ENCODE results near the gene IL6ST. TPM values are rescaled to one million over a fixed set of nuclear protein-coding genes. Genes with fewer than 3 reads are reported as not detected.

The IL6ST gene
- total and polyA plus RNA-seq, 10 of the 15 experiments (the other 5 are each of a cell fraction or from before 2014, with no cell fraction given) = 1.5 to 139 (median 13.0) TPM

- TF ChIP-seq, protein P1, sequence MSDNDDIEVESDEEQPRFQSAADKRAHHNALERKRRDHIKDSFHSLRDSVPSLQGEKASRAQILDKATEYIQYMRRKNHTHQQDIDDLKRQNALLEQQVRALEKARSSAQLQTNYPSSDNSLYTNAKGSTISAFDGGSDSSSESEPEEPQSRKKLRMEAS (IDR thresholded peaks at IDR 0.05; ENCODE audit: low read depth, low read length) = no peak
- no peak for TF ChIP-seq NFYA (IDR thresholded peaks at IDR 0.05; ENCODE audit: borderline replicate concordance, low read depth, low read length)
Observed at GRCh38 chr5:55935371-55935770, 59.4 kb downstream of the IL6ST start (continued).

GRCh38 chr5:55934720-55935119, 60.0 kb downstream of the IL6ST start:
- WGBS (ENCODE audit: insufficient coverage, insufficient replicate concordance, low lambda C conversion rate, missing lambda C conversion rate) = 82% methylated on average over 2 of the region's 2 CpGs
- intact Hi-C loops (cut with micrococcal nuclease; ENCODE audit: unreplicated experiment) = no loop called here
- no peak for TF ChIP-seq SUZ12 (IDR thresholded peaks at IDR 0.05; ENCODE audit: unreplicated experiment)
- TF ChIP-seq BHLHE40 (IDR thresholded peaks at IDR 0.05; ENCODE audit: borderline replicate concordance in 1 of 2, low read depth in 2 of 2, low read length in 1 of 2) = no peak
- TF ChIP-seq, protein P2, sequence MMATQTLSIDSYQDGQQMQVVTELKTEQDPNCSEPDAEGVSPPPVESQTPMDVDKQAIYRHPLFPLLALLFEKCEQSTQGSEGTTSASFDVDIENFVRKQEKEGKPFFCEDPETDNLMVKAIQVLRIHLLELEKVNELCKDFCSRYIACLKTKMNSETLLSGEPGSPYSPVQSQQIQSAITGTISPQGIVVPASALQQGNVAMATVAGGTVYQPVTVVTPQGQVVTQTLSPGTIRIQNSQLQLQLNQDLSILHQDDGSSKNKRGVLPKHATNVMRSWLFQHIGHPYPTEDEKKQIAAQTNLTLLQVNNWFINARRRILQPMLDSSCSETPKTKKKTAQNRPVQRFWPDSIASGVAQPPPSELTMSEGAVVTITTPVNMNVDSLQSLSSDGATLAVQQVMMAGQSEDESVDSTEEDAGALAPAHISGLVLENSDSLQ (IDR thresholded peaks at IDR 0.05) = no peak
- TF ChIP-seq BMI1 (IDR thresholded peaks at IDR 0.05; ENCODE audit: borderline replicate concordance) = no peak
- TF ChIP-seq MEF2A (IDR thresholded peaks at IDR 0.05; ENCODE audit: insufficient read depth, low read depth, low read length) = no peak
- no peak for TF ChIP-seq CUX1 (IDR thresholded peaks at IDR 0.05; ENCODE audit: insufficient replicate concordance, low read depth, low read length)
- TF ChIP-seq ZBTB33 (IDR thresholded peaks at IDR 0.05) = no peak
- TF ChIP-seq SIN3A (IDR thresholded peaks at IDR 0.05; ENCODE audit: low read depth, low read length) = no peak
- TF ChIP-seq RELA (IDR thresholded peaks at IDR 0.05; ENCODE audit: borderline replicate concordance, partially characterized antibody) = no peak

More at GRCh38 chr5:55934720-55935119, 60.0 kb downstream of the IL6ST start:
- Histone ChIP-seq H3K27me3 (replicated peaks in 1 of 2; ENCODE audit: control insufficient read depth in 2 of 2, insufficient read depth in 2 of 2, low read length in 1 of 2) (no peaks in the 10 kb centered on the region), H3K27ac (ENCODE audit: control insufficient read depth, insufficient read depth) (no peak overlapping the region), H3K36me3 (ENCODE audit: control insufficient read depth in 2 of 2, insufficient read depth in 2 of 2, low read length in 1 of 2) (no peaks in the 10 kb centered on the region), H3K9me3 (replicated peaks; ENCODE audit: control insufficient read depth, insufficient read depth, low read length) (no peaks in the 10 kb centered on the region), H3K79me2 (ENCODE audit: control insufficient read depth, insufficient read depth, low read length) (no peaks in the 10 kb centered on the region), H3K4me1 (ENCODE audit: control insufficient read depth, insufficient read depth, low read length) (no peaks in the 10 kb centered on the region), H3K9ac (ENCODE audit: control insufficient read depth, insufficient read depth, low read length) (no peak overlapping the region), H3K4me3 (no peak overlapping the region), H4K20me1 (ENCODE audit: control insufficient read depth, insufficient read depth) (no peaks in the 10 kb centered on the region), H2AFZ (ENCODE audit: control insufficient read depth, low read depth, low read length) (no peak overlapping the region), H3K4me2 (ENCODE audit: control insufficient read depth, insufficient read depth) (no peak overlapping the region)
- BruUV-seq (replicated peaks) = no TSS peak
- ChIA-PET SMC1A (ENCODE audit: uncharacterized antibody, unreplicated experiment) (interaction anchor here (0.8 to 4.4 kb wide), 17 partner anchors 11 to 903 kb away, joined by 3 to 123 read pairs (median 4); no protein-coding TSS in a partner anchor), POLR2A (interaction anchor here (0.8 kb wide), 1 partner anchor 8 kb away, joined by 3 read pairs; no protein-coding TSS in a partner anchor), RAD21 (ENCODE audit: unreplicated experiment) (interaction anchor here (1.0 to 4.4 kb wide), 9 partner anchors 12 to 335 kb away, joined by 3 to 90 read pairs (median 3); no protein-coding TSS in a partner anchor), CTCF (interaction anchor here (0.8 to 5.5 kb wide), 25 partner anchors 12 to 903 kb away, joined by 3 to 114 read pairs (median 7); partner anchors contain the start of gene IL6ST)
- DNase-seq (ENCODE audit: low read depth, low spot score) (no peak), FAIRE-seq (no peak), ATAC-seq (no peak)
- in situ Hi-C loops (cut with MboI) = loop anchor here (5.0 to 10.0 kb wide), 2 partner anchors 258 to 900 kb away; no protein-coding TSS in a partner anchor
